ENCODE results near the gene CPNE5.

- no peak for TF ChIP-seq EZH2phosphoT487 (IDR thresholded peaks at IDR 0.05; ENCODE audit: borderline replicate concordance, low read length)
- no peak for TF ChIP-seq CTCF (conservative IDR thresholded peaks at IDR 0.05; ENCODE audit: low read depth, low read length)
- TF ChIP-seq EZH2 (IDR thresholded peaks at IDR 0.05; ENCODE audit: low read length, unreplicated experiment): no peak
These were observed 9.6 kb upstream of the CPNE5 start for GRCh38 chr6:36848658-36849441.
